GM18520 (cell line): Measurements from ENCODE around the gene GATAD2A.

Source experiments
- ATAC-seq: cut with Tn5 transposase; IDR thresholded peaks from one replicate; pipeline ENCODE4 v1.9.1; 2021; ENCODE audit not compliant: unreplicated experiment

The GATAD2A gene

DNA sequence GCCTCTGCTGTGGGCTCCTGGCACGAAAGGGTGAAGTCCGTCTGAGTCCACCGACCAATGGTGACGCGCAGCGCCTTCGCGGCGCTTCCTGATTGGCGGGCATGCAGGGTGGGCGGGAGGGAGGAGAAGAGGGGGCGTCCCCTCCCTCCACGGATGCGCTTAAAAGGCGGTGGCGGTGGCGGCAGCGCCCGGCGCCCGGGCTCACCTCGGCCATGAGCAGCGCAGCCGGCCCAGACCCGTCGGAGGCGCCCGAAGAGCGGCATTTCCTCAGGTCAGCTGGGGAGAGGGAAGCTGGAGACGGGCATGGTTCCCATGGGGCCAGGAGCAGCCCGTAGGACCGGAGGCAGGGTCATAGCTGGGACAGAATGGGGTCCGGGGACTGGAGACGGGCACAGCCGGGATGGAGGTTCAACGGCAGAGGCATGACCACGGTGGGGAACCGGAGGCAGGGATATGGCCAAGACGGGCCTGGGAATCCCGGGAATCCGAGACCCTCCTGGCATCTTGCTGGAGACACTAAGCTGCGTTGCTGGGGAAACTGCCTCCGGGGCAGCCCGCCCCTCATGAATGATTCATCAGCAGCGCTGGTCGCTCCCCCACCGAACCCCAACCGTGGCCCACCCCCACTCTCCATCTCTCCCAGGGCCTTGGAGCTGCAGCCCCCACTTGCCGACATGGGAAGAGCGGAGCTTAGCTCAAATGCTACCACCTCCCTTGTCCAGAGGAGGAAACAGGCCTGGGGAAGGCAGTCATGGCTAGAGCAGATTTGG, 123.4 kb downstream of the GATAD2A start, which contains the start of gene YJEFN3:
TSS of gene YJEFN3 (plus strand) at position 191 of the 770 bp plus-strand sequence. CDS start at position 213, 22 bp downstream.
- ATAC-seq = no peak

DNA sequence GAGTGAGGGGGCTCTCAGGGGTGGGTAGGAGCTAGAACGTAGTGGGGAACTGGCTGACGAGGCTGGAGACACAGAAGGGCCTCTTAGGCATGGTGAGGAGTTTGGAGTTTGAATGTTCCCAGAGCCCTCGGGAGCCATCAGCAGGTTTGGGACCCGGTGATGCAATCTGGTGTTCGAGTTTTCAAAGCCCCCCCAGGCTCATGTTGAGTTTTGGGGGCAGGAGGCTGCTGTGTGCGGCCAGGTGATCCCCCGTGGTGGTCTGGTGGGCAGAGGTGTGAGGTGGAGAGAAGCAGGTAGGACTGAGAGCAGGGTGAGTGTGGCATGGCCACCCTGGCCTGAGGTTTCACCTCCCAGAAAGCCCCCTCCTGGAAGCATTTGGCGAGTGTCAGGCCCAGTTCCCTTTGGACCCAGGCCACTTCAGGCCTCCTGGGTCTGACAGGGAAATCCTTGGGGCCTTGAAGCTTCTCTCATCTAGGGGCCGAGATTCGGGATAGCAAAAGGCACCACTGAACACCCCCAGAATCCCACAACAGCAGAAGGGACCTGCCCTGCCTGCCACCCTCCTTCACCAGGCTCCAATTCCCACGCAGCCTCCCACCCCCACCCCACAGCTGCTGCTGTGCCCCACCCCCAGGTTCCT, 124.4 kb downstream of the GATAD2A start:
- ATAC-seq = no peak

DNA sequence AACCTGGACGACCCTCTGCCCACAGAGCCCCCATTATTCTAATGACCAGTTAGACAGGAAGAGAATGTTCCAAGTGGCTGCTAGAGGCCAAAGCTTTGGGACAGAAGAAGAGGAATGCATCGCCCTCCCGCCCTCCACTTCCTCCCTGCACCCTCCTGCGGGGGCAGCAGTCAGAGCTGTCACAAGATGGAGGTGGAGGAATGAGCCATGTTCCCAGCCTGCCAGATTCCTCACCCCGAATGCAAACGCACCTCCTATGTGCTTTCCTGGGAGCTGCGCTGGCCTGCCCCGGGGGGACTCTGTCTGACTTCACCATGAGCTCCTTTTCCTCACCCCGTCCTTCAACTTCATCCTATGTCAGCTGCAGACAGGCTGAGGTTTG, 124.9 kb downstream of the GATAD2A start:
- ATAC-seq = no peak

DNA sequence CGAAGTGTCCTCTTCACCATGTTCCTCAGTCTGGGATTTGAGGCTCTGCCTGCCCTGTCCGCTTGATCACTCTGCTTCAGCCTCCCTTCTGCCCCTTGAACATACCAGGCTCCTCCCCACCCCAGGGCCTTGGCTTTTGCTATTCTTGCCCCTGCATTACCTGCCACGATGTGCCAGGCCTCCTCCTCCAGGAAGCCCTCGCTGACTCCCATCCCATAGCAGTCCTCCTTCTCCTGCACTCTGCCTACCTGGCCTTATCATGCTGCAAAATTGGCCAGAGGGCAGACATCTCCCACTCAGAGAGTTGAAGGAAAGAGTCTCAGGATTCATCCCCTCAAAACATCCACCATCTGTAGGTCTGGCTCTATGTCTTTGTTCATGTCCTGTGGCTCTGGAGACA, 125.4 kb downstream of the GATAD2A start:
- ATAC-seq = no peak

DNA sequence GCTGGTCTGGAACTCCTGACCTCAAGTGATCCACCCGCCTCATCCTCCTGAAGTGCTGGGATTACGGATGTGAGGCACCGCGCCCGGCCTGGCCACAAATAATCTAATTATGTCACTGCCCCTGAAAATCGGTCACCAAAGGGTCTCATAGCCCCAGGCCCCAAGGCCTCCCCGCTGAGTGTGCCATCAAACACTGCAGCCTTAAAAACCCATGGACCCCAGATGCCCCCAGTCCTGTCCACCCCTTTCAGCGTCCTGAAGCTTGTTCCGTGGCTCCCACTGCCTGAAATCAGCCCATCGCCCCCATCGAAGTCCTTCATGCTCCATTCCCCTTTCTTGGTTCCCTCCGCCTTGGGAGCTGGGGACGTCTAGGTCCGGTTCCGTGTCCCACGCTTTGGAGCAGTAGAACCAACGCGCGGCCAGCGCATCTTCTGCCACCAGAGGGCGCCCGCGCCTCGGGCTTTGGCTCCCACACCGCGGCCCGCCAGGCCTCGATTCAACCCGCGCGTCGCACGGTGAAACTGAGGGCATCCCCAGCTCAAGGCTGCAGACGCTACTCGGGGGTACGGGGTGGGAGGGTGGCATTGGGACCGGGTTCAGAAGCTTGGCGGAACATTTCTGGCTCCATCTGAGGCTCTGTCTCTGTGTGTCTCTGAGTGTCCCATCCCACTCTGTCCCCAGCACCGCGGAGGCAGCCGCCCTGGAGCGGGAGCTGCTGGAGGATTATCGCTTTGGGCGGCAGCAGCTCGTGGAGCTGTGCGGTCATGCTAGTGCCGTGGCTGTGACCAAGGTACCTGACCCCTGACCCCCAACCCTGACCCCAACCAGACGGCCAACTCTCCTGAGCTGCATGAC, 126.7 kb downstream of the GATAD2A start:
- no peak for ATAC-seq

DNA sequence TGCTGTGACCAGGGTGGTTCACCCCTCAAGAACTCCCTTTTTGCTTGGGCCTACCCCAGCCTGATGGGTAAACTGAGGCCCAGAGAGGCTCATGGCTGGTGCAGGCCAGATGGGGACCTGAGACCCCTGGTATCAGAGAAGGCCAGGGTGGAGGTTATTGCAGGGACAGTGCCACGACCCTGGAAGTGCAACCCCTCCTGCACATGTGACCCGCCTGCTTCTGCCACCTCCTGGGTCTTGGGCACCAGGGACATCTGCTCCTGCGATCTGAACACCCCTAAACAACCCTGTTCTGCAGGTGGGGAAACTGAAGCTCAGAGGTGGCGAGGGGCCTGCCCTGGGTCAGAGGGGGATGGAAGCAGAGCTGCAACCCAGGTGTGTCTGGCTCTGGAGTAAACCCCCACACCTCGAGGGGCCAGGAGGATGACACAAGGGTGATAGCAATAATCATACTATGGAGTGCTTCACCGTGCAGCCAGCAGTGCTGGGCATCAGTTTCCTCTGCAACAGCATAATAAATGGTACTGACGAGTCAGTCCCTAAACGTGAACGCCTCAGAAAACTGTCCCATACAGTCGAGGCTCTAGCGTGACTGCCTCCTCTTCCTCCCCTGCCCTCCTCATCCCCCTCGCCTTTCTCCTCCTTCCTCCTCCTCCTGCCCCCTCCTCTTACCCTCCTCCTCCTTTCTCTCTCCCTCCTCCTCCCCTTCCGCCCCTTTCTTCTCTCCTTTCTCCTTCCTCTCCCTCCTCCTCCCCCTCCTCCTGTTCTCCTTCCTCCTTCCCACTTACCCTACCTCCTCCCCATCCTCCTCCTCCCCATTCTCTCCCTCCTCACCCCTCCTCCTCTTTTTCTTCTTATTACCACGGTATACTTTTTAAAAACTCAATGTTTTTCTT, 127.6 kb downstream of the GATAD2A start:
- no peak for ATAC-seq

DNA sequence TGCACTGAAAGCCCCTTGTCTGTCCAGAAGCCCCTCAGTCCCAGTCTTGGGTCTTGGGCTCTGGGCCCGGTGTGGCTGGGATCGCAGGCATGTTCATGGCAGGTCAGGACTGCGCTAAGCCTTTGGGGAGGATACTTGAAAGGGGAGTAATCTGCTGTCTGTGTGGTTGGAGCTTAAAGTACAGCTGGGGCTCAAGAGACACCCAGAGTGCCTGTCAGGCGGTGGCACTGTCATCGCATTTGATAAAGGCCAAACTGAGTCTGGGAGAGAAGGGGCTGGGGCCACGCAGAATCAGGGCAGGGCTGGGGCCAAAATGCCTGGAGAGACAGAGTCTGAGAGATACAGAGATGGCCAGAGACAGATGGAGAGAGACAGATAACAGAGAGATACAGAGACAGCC, 128.4 kb downstream of the GATAD2A start:
- ATAC-seq = no peak

DNA sequence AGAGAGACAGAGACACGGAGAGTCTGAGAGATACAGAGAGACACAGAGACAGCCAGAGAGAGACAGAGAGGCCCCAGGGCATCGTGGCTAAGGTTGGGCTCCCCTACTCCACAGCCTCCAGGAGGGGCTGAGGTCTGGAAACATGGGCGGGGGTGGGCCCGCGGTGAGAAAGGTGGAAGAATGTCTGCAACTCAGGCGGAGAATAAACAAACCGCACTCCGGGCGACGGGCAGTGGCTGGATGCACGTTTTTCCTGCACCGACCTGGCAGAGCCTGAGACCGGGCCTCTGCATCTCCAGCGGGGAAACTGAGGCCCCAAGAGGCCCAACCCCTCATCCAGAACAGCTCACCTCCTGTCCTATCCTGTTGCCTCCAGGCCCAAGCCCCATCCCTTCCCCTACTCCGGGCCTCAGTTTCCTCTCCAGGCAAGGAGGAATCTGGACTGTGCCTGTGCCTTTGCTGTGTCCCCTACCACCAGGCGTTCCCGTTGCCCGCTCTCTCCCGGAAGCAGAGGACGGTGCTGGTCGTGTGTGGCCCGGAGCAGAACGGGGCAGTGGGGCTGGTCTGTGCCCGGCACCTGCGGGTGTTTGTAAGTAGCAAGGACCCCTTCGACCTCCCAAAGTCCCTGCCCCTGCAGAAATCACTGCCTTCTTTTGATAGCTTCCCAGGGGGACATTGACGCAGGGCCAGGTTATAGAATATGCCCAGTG, 129.2 kb downstream of the GATAD2A start:
- ATAC-seq = no peak

DNA sequence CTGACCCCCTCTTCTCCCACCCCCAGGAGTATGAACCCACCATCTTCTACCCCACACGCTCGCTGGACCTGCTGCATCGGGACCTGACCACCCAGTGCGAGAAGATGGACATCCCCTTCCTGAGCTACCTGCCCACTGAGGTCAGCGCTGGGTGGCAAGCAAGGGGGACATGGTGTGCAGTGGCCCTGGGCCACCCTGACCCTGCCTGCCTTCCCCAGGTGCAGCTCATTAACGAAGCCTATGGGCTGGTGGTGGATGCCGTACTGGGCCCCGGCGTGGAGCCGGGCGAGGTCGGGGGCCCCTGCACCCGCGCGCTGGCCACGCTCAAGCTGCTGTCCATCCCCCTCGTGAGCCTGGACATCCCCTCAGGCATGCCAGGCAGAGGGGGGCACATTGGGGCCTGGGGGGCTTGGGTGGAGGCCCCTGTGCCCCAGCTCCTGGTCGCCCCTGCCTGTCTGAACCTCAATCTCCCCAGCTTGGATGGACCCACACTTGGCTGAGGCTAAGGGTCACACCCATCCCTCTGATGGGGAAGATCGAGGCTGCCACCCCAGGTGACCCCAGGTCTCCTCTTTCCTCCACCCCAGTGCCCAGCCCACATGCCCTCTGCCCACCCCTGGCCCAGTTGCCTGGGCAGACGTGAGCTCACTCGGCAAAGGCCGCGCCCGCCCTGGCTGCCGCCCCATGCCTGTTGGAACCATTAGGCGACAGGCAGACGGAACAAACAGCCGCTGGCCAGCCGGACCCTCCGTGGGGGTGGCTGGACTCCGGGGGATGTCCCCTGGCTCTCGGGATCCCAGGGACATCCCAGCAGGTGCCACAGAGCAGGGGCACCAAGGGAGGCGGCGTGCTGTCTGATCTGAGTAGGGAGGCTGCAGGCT, 130.1 kb downstream of the GATAD2A start:
- no peak for ATAC-seq

DNA sequence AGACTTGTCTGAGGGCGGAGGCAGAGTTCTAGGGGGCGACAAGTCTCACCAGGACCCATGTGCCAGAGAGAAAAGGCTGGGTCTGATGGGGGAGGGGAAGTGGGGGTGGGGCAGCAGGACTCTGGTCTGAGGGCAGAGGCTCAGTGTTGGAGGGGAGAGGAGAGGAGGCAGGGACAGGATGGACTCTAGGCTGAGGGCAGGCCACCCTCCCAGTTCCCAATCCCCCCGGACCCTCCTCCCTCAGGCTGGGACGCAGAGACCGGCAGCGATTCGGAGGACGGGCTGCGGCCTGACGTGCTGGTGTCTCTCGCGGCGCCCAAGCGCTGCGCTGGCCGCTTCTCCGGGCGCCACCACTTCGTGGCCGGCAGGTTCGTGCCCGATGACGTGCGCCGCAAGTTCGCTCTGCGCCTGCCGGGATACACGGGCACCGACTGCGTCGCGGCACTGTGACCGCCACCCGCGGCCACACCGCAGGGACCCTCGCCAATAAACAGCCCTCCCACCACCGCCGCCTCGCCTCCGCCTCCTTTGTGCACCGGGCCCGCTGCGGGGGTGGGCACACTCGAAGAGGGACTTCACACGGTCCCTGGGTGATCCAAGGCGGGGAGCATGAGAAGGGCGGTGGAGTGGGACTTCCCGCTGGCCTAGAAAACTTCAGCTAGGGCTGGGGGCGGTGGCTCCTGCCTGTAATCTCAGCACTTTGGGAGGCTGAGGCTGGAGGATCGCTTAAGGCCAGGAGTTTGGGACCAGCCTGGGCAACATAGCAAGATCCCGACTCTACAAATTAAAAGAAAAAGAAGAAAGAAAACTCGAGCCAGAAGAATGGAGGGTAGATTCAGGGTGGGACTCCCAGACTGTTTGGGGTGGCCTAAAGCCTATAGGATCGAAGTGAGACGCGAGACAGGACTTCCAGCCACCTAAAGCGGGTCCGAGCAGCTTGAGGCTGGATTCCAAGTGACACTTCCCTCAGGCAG, 131.9 kb downstream of the GATAD2A start:
- ATAC-seq = no peak

DNA sequence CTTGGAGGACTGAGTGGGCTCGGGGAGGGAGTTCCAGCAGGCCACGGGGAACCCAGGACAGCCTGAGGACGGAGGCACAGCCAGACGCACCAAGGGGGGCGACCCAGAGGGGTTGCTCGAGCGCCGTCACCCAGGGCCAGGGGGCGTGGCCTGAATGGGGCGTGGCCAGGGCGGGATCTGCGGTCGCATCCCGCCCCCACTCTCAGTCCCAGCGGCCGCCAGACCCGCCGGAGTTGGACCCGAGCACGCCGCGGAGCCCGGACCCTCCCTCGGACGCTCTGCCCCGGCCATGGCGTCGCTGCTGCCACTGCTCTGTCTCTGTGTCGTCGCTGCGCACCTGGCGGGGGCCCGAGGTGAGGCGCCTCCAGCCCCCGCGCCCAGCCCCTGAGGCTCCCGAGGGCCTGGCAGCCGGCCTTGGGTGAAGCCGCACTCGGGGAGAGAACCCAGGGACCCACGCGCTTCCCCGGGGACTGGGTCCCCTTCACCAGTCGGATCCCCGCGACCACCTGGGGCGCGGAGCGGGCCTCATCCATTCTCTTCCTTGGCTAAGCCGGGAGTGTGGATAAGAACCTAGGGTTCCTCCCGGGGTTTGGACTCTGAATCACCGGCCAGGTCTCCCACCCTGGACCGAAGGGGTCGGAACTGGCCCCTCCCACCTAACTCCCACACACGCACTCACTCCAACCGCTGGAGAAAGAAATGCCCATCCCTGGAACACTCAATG, 132.7 kb downstream of the GATAD2A start, which contains the start of gene CILP2:
TSS of gene CILP2 (plus strand) at position 205 of the 724 bp plus-strand sequence. CDS start at position 290, 85 bp downstream.
- ATAC-seq = no peak

DNA sequence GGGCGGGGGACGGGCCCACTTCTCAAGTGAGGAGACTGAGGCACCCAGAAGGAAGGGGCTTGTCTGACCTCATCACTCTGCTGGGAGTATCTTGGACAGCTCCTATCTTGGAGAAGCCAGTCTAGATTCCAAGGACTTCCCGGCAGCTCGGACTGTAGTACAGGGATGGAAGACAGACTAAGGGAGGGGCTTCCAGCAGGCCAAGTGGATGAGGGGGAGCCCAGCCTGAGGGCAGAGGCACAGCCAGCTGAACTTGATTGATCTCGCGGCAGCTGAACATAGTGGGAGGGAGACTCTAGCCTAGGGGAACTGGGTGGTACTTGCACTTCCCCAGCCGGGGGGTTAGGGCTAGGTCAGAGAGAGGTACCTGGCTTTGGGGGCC, 133.3 kb downstream of the GATAD2A start:
- no peak for ATAC-seq

DNA sequence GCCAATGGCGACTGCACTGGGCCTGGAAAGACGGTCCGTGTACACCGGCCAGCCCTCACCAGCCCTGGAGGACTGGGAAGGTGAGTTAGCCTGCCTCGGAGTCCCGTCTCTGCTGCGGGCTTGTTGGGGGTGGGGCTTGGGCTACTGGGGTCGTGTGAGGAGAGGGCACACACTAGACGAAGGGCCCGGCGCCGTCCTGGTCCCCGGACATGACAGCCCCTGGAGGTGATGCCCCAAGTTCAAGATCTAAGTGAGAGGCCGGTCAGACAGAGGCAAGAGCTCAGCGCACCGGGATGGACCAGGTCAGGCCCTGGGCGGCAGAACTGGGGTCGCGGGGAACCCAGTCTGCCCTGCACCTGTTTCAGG, 134.2 kb downstream of the GATAD2A start:
- no peak for ATAC-seq

DNA sequence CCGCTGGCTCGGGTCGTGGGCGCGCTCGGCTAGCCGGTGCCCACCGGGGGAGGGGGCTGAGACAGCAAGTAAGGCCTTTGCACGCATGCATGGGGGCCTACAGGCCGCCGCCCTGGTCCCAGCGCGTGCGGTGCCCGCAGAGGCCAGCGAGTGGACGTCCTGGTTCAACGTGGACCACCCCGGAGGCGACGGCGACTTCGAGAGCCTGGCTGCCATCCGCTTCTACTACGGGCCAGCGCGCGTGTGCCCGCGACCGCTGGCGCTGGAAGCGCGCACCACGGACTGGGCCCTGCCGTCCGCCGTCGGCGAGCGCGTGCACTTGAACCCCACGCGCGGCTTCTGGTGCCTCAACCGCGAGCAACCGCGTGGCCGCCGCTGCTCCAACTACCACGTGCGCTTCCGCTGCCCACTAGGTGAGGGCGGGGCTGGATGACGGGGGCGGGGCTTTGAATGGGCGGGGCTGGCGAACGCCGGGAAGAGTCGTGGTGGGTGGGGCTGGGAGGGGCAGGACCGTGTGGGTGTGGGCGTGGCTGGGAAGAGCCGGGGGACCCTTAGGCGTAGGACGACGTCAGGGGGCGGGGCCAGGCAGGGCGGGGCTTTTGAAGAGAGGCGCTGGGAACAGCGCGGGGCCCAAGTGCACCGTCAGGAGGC, 134.7 kb downstream of the GATAD2A start:
- ATAC-seq = no peak

DNA sequence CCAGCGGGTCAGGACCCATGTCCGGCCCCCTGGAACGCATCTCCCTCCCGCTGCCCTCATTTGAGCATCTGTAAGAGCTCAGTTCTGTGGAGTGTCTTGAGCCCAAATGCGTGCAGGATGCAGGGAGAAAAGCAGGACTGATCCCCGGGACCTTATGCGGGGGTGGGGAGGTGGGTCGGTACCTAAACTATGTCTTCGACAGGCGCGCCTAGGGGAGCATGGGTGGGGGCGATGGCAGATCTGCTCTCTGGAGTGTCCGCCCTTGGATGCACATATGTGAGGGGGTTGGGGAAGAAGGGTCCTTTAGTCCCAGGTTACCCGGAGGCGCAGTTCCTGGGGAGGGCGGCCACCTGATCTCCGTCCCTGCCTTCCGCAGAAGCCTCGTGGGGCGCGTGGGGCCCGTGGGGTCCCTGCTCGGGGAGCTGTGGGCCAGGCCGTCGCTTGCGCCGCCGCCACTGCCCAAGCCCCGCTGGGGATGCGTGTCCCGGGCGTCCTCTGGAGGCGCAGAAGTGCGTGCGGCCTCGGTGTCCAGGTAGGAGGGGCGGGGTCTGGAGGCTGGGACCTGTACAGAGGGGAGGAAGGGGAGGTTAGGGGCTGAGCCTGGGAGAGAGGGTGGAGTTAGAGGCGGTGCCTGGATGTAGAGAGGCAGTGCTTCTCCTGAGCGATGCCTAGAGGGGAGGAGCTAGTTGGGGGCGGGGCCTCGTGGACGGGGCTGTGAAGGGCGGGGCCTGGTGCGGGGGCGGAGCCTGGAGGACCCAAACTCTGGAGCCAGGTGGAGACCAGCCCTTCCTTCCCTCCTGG, 135.4 kb downstream of the GATAD2A start:
- ATAC-seq = no peak

DNA sequence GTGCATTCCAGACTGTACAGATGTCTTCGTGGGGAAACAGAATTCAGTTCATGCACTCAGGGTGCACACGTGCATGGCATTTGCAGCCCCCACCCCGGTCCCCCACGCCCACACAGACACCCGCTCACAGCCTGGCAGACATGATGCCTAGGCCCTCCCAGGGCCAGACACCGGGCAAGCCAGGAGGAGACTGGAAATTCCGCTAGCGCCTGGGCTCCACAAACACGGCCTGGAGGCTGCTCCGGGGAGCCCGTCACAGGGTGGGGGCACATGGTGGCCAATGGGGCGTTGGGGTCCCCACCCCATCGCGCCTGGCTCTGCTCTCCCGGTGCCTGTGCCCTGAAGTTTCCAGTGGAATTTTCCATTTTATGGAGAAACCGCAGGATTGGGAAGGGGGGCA, 136.1 kb downstream of the GATAD2A start:
- no peak for ATAC-seq
